GM23338 (cell line): Measurements from ENCODE around the gene LLGL2.

Experiments used
- CTCF ChIP-seq, 2 experiments: fragments of 200-600 bp in 1 of 2; sonication (generic) in 1 of 2; conservative IDR thresholded peaks; 2 replicates each; pipeline versions ENCODE4 v1.5.1 to v1.6.1; 2016 to 2017; ENCODE audit warnings: antibody characterized with exemption in 2 of 2, low read depth in 2 of 2, mild to moderate bottlenecking in 2 of 2, moderate library complexity in 1 of 2
- EZH2 ChIP-seq: fragments of 200-600 bp; sonication (generic); IDR thresholded peaks from one replicate; pipeline ENCODE4 v1.8.0; 2017; ENCODE audit warnings: antibody characterized with exemption, mild to moderate bottlenecking, low read depth; ENCODE audit not compliant: unreplicated experiment
- EZH2phosphoT487 ChIP-seq: fragments of 200-600 bp; sonication (generic); IDR thresholded peaks from one replicate; pipeline ENCODE4 v1.8.1; 2018; ENCODE audit warnings: antibody characterized with exemption; ENCODE audit not compliant: unreplicated experiment
- JUNB ChIP-seq: IDR thresholded peaks from one replicate; pipeline ENCODE4 v1.6.1; 2016; ENCODE audit warnings: antibody characterized with exemption; ENCODE audit not compliant: unreplicated experiment
- POLR2AphosphoS5 ChIP-seq: IDR thresholded peaks from 2 replicates; pipeline ENCODE4 v1.6.1; 2016; ENCODE audit warnings: antibody characterized with exemption, low read depth
- ZNF331 ChIP-seq: fragments of 250-450 bp; sonication (Bioruptor Pico); IDR thresholded peaks from 2 replicates; pipeline ENCODE4 v1.5.0; 2020; ENCODE audit warnings: low read depth, mild to moderate bottlenecking, moderate library complexity
- TF ChIP-seq, protein P1 (sequence below): IDR thresholded peaks from one replicate; pipeline ENCODE4 v1.6.1; 2018; ENCODE audit warnings: antibody characterized with exemption; ENCODE audit not compliant: unreplicated experiment

DNA sequence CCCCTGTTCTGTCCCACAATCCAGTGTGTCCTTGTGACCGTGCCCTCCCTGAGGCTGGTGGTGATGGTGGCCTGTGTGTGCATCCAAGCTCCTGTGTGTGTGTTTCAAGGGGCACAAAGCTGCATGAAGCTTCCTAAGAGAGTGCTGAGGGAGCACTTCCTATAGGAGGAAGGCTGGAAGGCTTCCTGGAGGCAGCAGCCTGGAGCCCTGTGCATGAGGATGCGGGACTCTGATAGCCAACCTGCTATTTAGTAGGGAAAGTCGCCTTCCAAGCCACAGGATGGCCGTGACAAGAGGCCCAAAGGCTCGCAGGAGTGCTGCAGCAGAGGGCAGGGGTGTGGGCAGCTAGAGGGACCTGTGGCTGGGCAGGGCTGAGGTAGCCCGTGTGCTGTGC is 70.4 kb downstream of the LLGL2 start:
- TF ChIP-seq CTCF (conservative IDR thresholded peaks at IDR 0.05; ENCODE audit: low read depth in 2 of 2) (no peak), EZH2 (no peak), JUNB (no peak), POLR2AphosphoS5 (no peak), EZH2phosphoT487 (no peak), ZNF331 (CRISPR knock-in tag) (no peak)
- TF ChIP-seq, protein P1, sequence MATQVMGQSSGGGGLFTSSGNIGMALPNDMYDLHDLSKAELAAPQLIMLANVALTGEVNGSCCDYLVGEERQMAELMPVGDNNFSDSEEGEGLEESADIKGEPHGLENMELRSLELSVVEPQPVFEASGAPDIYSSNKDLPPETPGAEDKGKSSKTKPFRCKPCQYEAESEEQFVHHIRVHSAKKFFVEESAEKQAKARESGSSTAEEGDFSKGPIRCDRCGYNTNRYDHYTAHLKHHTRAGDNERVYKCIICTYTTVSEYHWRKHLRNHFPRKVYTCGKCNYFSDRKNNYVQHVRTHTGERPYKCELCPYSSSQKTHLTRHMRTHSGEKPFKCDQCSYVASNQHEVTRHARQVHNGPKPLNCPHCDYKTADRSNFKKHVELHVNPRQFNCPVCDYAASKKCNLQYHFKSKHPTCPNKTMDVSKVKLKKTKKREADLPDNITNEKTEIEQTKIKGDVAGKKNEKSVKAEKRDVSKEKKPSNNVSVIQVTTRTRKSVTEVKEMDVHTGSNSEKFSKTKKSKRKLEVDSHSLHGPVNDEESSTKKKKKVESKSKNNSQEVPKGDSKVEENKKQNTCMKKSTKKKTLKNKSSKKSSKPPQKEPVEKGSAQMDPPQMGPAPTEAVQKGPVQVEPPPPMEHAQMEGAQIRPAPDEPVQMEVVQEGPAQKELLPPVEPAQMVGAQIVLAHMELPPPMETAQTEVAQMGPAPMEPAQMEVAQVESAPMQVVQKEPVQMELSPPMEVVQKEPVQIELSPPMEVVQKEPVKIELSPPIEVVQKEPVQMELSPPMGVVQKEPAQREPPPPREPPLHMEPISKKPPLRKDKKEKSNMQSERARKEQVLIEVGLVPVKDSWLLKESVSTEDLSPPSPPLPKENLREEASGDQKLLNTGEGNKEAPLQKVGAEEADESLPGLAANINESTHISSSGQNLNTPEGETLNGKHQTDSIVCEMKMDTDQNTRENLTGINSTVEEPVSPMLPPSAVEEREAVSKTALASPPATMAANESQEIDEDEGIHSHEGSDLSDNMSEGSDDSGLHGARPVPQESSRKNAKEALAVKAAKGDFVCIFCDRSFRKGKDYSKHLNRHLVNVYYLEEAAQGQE, result no peak
